ENCODE results near the gene FOXP1.

- TF ChIP-seq SIN3A (IDR thresholded peaks at IDR 0.05; ENCODE audit: borderline replicate concordance, insufficient read depth, low read depth, low read length) (no peak), CTCF (IDR thresholded peaks at IDR 0.05) (no peak), POLR2AphosphoS5 (IDR thresholded peaks at IDR 0.05; ENCODE audit: low read depth, low read length) (no peak)
Observed at GRCh38 chr3:71241981-71242560, 341.5 kb downstream of the FOXP1 start.

Data from Panc1 (cell line).